ENCODE data around the gene SSBP3.

DNA sequence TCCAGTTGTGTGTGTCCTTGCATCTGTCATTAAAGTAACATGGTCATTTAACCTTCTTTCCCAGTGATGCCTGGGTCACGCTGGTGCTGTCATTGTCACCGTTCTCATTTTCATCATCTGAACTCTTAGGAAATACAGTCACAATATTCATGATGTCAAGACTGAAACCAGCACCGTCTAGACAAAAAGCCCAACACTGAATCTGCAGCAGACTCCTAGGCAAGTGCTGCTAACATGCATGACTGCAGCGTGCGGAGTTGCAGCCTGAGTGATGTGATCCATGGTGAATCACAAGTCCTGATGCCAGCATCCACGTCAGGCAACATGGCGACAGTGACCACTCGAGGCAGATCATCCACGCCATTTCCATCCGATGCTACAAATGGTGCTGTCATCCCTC lies 168.6 kb downstream of the SSBP3 start:
- TF ChIP-seq POLR2AphosphoS5 (IDR thresholded peaks at IDR 0.05) (no peak), POLR2A (IDR thresholded peaks at IDR 0.05; ENCODE audit: low read depth) (no peak)
